HepG2 (cell line): Measurements from ENCODE around the gene UBE2M. TPM values are rescaled to one million over a fixed set of nuclear protein-coding genes. Genes with fewer than 3 reads are reported as not detected.

Source experiments
- AHDC1 ChIP-seq: sonication (generic); formaldehyde crosslinking; IDR thresholded peaks from 2 replicates; pipeline ENCODE4 v1.5.1; 2020; ENCODE audit warnings: mild to moderate bottlenecking, missing genetic modification reagents, borderline replicate concordance
- ATF3 ChIP-seq: sonication (generic); formaldehyde crosslinking; IDR thresholded peaks from 2 replicates; pipeline ENCODE4 v1.4.0; 2020; ENCODE audit warnings: missing genetic modification reagents
- FOXA1 ChIP-seq, 2 experiments: fragments of 450-650 bp in 1 of 2; sonication (generic) in 1 of 2; formaldehyde crosslinking in 1 of 2; IDR thresholded peaks; 2 replicates each; pipeline versions ENCODE4 v1.4.0 to v1.6.1; 2016 to 2020; ENCODE audit warnings: missing genetic modification reagents in 1 of 2
- GATAD1 ChIP-seq: IDR thresholded peaks from 2 replicates; pipeline ENCODE4 v1.6.1; 2016; ENCODE audit warnings: missing genetic modification reagents, missing compliant biosample characterization
- GZF1 ChIP-seq: sonication (generic); formaldehyde crosslinking; IDR thresholded peaks from 2 replicates; pipeline ENCODE4 v1.5.1; 2020; ENCODE audit warnings: mild to moderate bottlenecking, missing genetic modification reagents
- MED1 ChIP-seq: sonication (generic); formaldehyde crosslinking; IDR thresholded peaks from 2 replicates; pipeline ENCODE4 v1.4.0; 2020; ENCODE audit warnings: missing genetic modification reagents
- MTF1 ChIP-seq: sonication (generic); formaldehyde crosslinking; IDR thresholded peaks from 2 replicates; pipeline ENCODE4 v1.5.0; 2020; ENCODE audit warnings: missing genetic modification reagents
- MXD3 ChIP-seq: IDR thresholded peaks from 2 replicates; pipeline ENCODE4 v1.6.1; 2016; ENCODE audit warnings: mild to moderate bottlenecking, missing biosample characterization, missing genetic modification reagents
- NFYC ChIP-seq: IDR thresholded peaks from 2 replicates; pipeline ENCODE4 v1.6.1; 2016; ENCODE audit warnings: missing genetic modification reagents, missing compliant biosample characterization
- NR1H2 ChIP-seq: sonication (generic); formaldehyde crosslinking; IDR thresholded peaks from 2 replicates; pipeline ENCODE4 v1.8.1; 2022; ENCODE audit warnings: low read depth, missing genetic modification reagents, borderline replicate concordance
- POLR2G ChIP-seq: fragments of 200-400 bp; formaldehyde crosslinking; IDR thresholded peaks from 2 replicates; pipeline ENCODE4 v1.6.1; 2018; ENCODE audit warnings: mild to moderate bottlenecking, low read depth, low read length, moderate library complexity
- SETDB1 ChIP-seq: sonication (generic); formaldehyde crosslinking; IDR thresholded peaks from 2 replicates; pipeline ENCODE4 v1.5.1; 2020; ENCODE audit warnings: missing genetic modification reagents, mild to moderate bottlenecking, borderline replicate concordance
- SMC3 ChIP-seq: IDR thresholded peaks from 2 replicates; pipeline ENCODE4 v1.6.1; 2011; ENCODE audit warnings: low read length, improper control_type of control experiment
- ZBTB25 ChIP-seq: IDR thresholded peaks from 2 replicates; pipeline ENCODE4 v1.6.1; 2018; ENCODE audit warnings: missing genetic modification reagents
- ZNF225 ChIP-seq: sonication (generic); formaldehyde crosslinking; IDR thresholded peaks from 2 replicates; pipeline ENCODE4 v1.4.0; 2020; ENCODE audit warnings: mild to moderate bottlenecking, missing genetic modification reagents
- ZNF282 ChIP-seq: fragments of 450-650 bp; IDR thresholded peaks from 2 replicates; pipeline ENCODE4 v1.6.1; 2018; ENCODE audit not compliant: partially characterized antibody
- ZNF292 ChIP-seq: sonication (generic); formaldehyde crosslinking; IDR thresholded peaks from 2 replicates; pipeline ENCODE4 v1.8.1; 2022; ENCODE audit warnings: mild to moderate bottlenecking, low read depth, missing genetic modification reagents, borderline replicate concordance
- ZNF329 ChIP-seq: sonication (generic); formaldehyde crosslinking; IDR thresholded peaks from 2 replicates; pipeline ENCODE4 v1.9.0; 2021; ENCODE audit warnings: low read depth, mild to moderate bottlenecking, missing genetic modification reagents
- ZNF639 ChIP-seq: conservative IDR thresholded peaks from 2 replicates; pipeline ENCODE4 v1.6.1; 2018; ENCODE audit warnings: missing genetic modification reagents
- ZSCAN29 ChIP-seq: sonication (generic); formaldehyde crosslinking; conservative IDR thresholded peaks from 2 replicates; pipeline ENCODE4 v1.4.0; 2020; ENCODE audit warnings: mild to moderate bottlenecking, missing genetic modification reagents
- polyA plus RNA-seq, 8 experiments: library from polyadenylated mRNA; depleted of rRNA in 3 of 8; stranded (reverse) in 7 of 8; unstranded in 1 of 8; fragments of >200 nt; fragmentation: Illumina TruSeq in 4 of 8; extraction: Trizol in 4 of 8; gene quantifications; 2 replicates each; pipeline versions ENCODE4 v1.2.1 to v1.2.3, GENCODE V29; 2011 to 2016; ENCODE audit warnings: low read depth in 4 of 8, missing spikeins in 1 of 8, mixed read lengths in 1 of 8; ENCODE audit not compliant: insufficient read depth in 1 of 8
- total RNA-seq, 5 experiments: library from RNA; depleted of rRNA; stranded (reverse); fragments of >200 nt; fragmentation: Illumina TruSeq; extraction: Trizol; gene quantifications; 2 replicates each; pipeline ENCODE4 v1.2.3, GENCODE V29; 2016; ENCODE audit warnings: low read depth in 1 of 5

Gene UBE2M
- total and polyA plus RNA-seq, 2 of the 13 experiments (the other 11 are each of a cell fraction or from before 2014, with no cell fraction given): 36.2 to 50.3 TPM

- TF ChIP-seq ZNF292 (CRISPR knock-in tag): no peak
- TF ChIP-seq NFYC (CRISPR knock-in tag): peak; percentile 45; the same call in 1 of the 2 replicates
- TF ChIP-seq ZNF639 (CRISPR knock-in tag): peak; percentile 99
- peak; percentile 79 for TF ChIP-seq MXD3 (CRISPR knock-in tag)
- TF ChIP-seq SMC3: peak; percentile 23; the same call in 1 of the 2 replicates
- TF ChIP-seq ZBTB25: peak; percentile 100
- peak; percentile 92 for TF ChIP-seq MED1 (CRISPR knock-in tag)
- 0 out of 2 replicates have a peak, but pooled peaks have one; percentile 55 for TF ChIP-seq AHDC1
- no peak for TF ChIP-seq ZNF282
- TF ChIP-seq SETDB1 (CRISPR knock-in tag): no peak
- 0 out of 2 replicates have a peak, but pooled peaks have one; percentile 11 for TF ChIP-seq GZF1 (CRISPR knock-in tag)
- no peak for TF ChIP-seq FOXA1 (IDR thresholded peaks at IDR 0.05)
- peak; percentile 55 for TF ChIP-seq FOXA1 (CRISPR knock-in tag; IDR thresholded peaks at IDR 0.05)
- peak; percentile 78 for TF ChIP-seq POLR2G
- TF ChIP-seq ZNF329 (CRISPR knock-in tag): no peak
- peak; percentile 90; the same call in 1 of the 2 replicates for TF ChIP-seq ZNF225 (CRISPR knock-in tag)
- peak; percentile 77; the same call in 1 of the 2 replicates for TF ChIP-seq MTF1
- TF ChIP-seq ATF3 (CRISPR knock-in tag): no peak
- no peak; the same call in none of the 2 replicates for TF ChIP-seq ZSCAN29 (CRISPR knock-in tag)
- peak; percentile 99 for TF ChIP-seq GATAD1 (CRISPR knock-in tag)
- TF ChIP-seq NR1H2 (CRISPR knock-in tag): no peak
Observed at GRCh38 chr19:58519355-58520256, 38.8 kb downstream of the UBE2M start, which contains the start of gene ZBTB45 (continued).
